ENCODE results near the gene BRD9.
A peak's percentile ranks its signal among the peaks of the same experiment; 100 is the strongest.
"Not testable (repeated sequence)": the region's sequence is repeated elsewhere in the genome, so short reads cannot be mapped to it uniquely, and the experiment has no call there.

The BRD9 gene

GRCh38 chr5:922436-923280 lies 30.1 kb upstream of the BRD9 start:
- DNase-seq (ENCODE audit: low read depth), result no peak

GRCh38 chr5:921456-922435 lies 29.1 kb upstream of the BRD9 start:
- DNase-seq (ENCODE audit: low read depth), result no peak

GRCh38 chr5:920321-920720 lies 27.7 kb upstream of the BRD9 start:
- no peak for DNase-seq (ENCODE audit: low read depth)

GRCh38 chr5:919356-920000 lies 26.9 kb upstream of the BRD9 start:
- peak; percentile 78 for DNase-seq (ENCODE audit: low read depth)

GRCh38 chr5:918717-919116 lies 26.1 kb upstream of the BRD9 start:
- DNase-seq (ENCODE audit: low read depth), result not testable (repeated sequence)

GRCh38 chr5:916441-917293 lies 24.1 kb upstream of the BRD9 start:
- DNase-seq (ENCODE audit: low read depth), result no peak

- DNase-seq (ENCODE audit: low read depth), result no peak
Observed at GRCh38 chr5:915946-916345, 23.3 kb upstream of the BRD9 start.

- not testable (repeated sequence) for DNase-seq (ENCODE audit: low read depth)
Observed at GRCh38 chr5:915346-915745, 22.7 kb upstream of the BRD9 start.

GRCh38 chr5:914612-915011 lies 22.0 kb upstream of the BRD9 start:
- DNase-seq (ENCODE audit: low read depth), result no peak

GRCh38 chr5:914174-914573 lies 21.6 kb upstream of the BRD9 start:
- DNase-seq (ENCODE audit: low read depth), result no peak

GRCh38 chr5:912280-913091 lies 19.9 kb upstream of the BRD9 start:
- DNase-seq (ENCODE audit: low read depth), result peak; percentile 78

GRCh38 chr5:911601-912000 lies 19.0 kb upstream of the BRD9 start:
- DNase-seq (ENCODE audit: low read depth), result peak; percentile 83

- DNase-seq (ENCODE audit: low read depth), result no peak
Observed at GRCh38 chr5:910769-911160, 18.2 kb upstream of the BRD9 start.

- DNase-seq (ENCODE audit: low read depth), result no peak
Observed at GRCh38 chr5:909994-910768, 17.6 kb upstream of the BRD9 start.

- no peak for DNase-seq (ENCODE audit: low read depth)
Observed at GRCh38 chr5:909086-909485, 16.5 kb upstream of the BRD9 start.

- DNase-seq (ENCODE audit: low read depth), result no peak
Observed at GRCh38 chr5:908172-908571, 15.6 kb upstream of the BRD9 start.

GRCh38 chr5:907366-907910 lies 14.8 kb upstream of the BRD9 start:
- no peak for DNase-seq (ENCODE audit: low read depth)

GRCh38 chr5:905139-905642 lies 12.6 kb upstream of the BRD9 start:
- DNase-seq (ENCODE audit: low read depth), result no peak

GRCh38 chr5:903756-904096 lies 11.1 kb upstream of the BRD9 start:
- DNase-seq (ENCODE audit: low read depth), result no peak

All from amniotic epithelial cell (primary cell).